Caco-2 (cell line): ENCODE data around the gene DDX50. TPM values are rescaled to one million over a fixed set of nuclear protein-coding genes. Genes with fewer than 3 reads are reported as not detected.
"Not testable (repeated sequence)": the region's sequence is repeated elsewhere in the genome, so short reads cannot be mapped to it uniquely, and the experiment has no call there.

Experiments
- BruUV-seq: library from RNA; stranded (reverse); fragments of 400-500 nt; replicated peaks from 2 replicates; lab custom pipeline; 2021; lab: Mats Ljungman, UMichigan
- CTCF ChIA-PET: fragments of 300-600 bp; sonication (Branson Sonifier 250); formaldehyde crosslinking; loops from one replicate; lab custom pipeline; 2022; ENCODE audit warnings: antibody characterized with exemption; lab: Charles Lee
- POLR2A ChIA-PET: fragments of 300-600 bp; sonication (Branson Sonifier 250); formaldehyde crosslinking; loops from one replicate; lab custom pipeline; 2022; ENCODE audit warnings: antibody characterized with exemption; lab: Charles Lee
- DNase-seq, 2 experiments: peaks; one replicate each; pipeline versions ENCODE4 v3.0.0 to v3.0.0-alpha.2; 2020 to 2022
- H3K27me3 ChIP-seq: replicated peaks from 2 replicates; pipeline ENCODE4 v1.6.0; 2011; ENCODE audit warnings: low read length; ENCODE audit not compliant: control insufficient read depth, insufficient read depth
- H3K36me3 ChIP-seq: 2 replicates; pipeline ENCODE4 v1.5.1; 2011; ENCODE audit warnings: low read length; ENCODE audit not compliant: control insufficient read depth, insufficient read depth
- H3K4me1 ChIP-seq: fragments of 250-450 bp; sonication (Bioruptor Pico); 2 replicates; pipeline ENCODE4 v1.5.1; 2020; ENCODE audit warnings: mild to moderate bottlenecking
- H3K4me3 ChIP-seq: 2 replicates; pipeline ENCODE4 v1.5.1; 2011; ENCODE audit warnings: low read depth, mild to moderate bottlenecking, control low read depth, low read length
- H3K9me3 ChIP-seq: fragments of 250-450 bp; sonication (Bioruptor Pico); 2 replicates; pipeline ENCODE4 v1.5.1; 2020; ENCODE audit warnings: mild to moderate bottlenecking, moderate library complexity
- H3K27ac Mint-ChIP-seq: one replicate; pipeline ENCODE4 v1.8.0; 2022; ENCODE audit warnings: mixed read lengths; ENCODE audit not compliant: unreplicated experiment
- H3K27me3 Mint-ChIP-seq: one replicate; pipeline ENCODE4 v1.8.0; 2022; ENCODE audit warnings: mixed read lengths; ENCODE audit not compliant: insufficient read depth, unreplicated experiment
- H3K36me3 Mint-ChIP-seq: one replicate; pipeline ENCODE4 v1.8.0; 2022; ENCODE audit warnings: mild to moderate bottlenecking, mixed read lengths; ENCODE audit not compliant: insufficient read depth, unreplicated experiment
- H3K4me1 Mint-ChIP-seq: one replicate; pipeline ENCODE4 v1.8.0; 2022; ENCODE audit warnings: low read depth, mixed read lengths; ENCODE audit not compliant: unreplicated experiment
- H3K4me3 Mint-ChIP-seq: one replicate; pipeline ENCODE4 v1.8.0; 2022; ENCODE audit warnings: mild to moderate bottlenecking, moderate library complexity, mixed read lengths; ENCODE audit not compliant: unreplicated experiment
- H3K9me3 Mint-ChIP-seq: one replicate; pipeline ENCODE4 v1.8.0; 2022; ENCODE audit warnings: mixed read lengths; ENCODE audit not compliant: unreplicated experiment
- intact Hi-C: fragments of 100-400 bp; cut with micrococcal nuclease; formaldehyde crosslinking; loops from one replicate; pipeline ENCODE4 v1.10.0; 2022; ENCODE audit not compliant: unreplicated experiment
- total RNA-seq: library from RNA; stranded (reverse); gene quantifications from 2 replicates; pipeline ENCODE4 v1.2.3, GENCODE V29; 2022
- TF ChIP-seq, protein P1 (sequence below), 2 experiments: fragments of 200-600 bp in 1 of 2; IDR thresholded peaks; 1 replicate in 1 of 2; 2 replicates in 1 of 2; pipeline versions ENCODE4 v1.5.1 to v1.8.0; 2011 to 2022; ENCODE audit warnings: antibody characterized with exemption in 1 of 2, control low read depth in 1 of 2, inconsistent platforms in 1 of 2, low read depth in 1 of 2, low read length in 1 of 2, mild to moderate bottlenecking in 1 of 2, moderate library complexity in 1 of 2; ENCODE audit not compliant: insufficient read depth in 1 of 2, severe bottlenecking in 1 of 2, unreplicated experiment in 1 of 2

DDX50 gene
- total RNA-seq, 1 experiment from 2014 or later, result 76.7 TPM

DNA sequence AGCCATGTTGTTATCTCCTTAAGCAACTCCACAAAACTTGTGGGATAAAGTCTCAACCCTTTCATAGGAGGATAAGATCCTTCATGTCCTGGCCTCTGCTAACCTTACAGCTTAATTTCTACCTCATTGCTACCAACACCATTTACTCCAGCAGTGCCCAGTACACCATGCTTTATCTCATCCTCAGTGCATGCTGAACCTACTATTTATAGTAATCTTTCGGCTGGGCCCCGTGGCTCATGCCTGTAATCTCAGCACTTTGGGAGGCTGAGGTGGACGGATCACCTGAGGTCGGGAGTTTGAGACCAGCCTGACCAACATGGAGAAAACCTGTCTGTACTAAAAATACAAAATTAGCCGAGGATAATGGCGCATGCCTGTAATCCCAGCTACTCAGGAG, 78.6 kb downstream of the DDX50 start:
- H3K9me3 Mint-ChIP-seq, CTCF ChIA-PET, H3K4me3 ChIP-seq, H3K4me3 Mint-ChIP-seq, H3K27me3 ChIP-seq, H3K4me1 ChIP-seq, DNase-seq, H3K27me3 Mint-ChIP-seq, H3K9me3 ChIP-seq, H3K36me3 ChIP-seq, intact Hi-C loops, H3K27ac Mint-ChIP-seq, POLR2A ChIA-PET, BruUV-seq: not testable (repeated sequence)
- Mint-ChIP-seq H3K36me3 (peaks cover 99% of the 10 kb centered on the region), H3K4me1 (peaks cover 19% of the 10 kb centered on the region)

DNA sequence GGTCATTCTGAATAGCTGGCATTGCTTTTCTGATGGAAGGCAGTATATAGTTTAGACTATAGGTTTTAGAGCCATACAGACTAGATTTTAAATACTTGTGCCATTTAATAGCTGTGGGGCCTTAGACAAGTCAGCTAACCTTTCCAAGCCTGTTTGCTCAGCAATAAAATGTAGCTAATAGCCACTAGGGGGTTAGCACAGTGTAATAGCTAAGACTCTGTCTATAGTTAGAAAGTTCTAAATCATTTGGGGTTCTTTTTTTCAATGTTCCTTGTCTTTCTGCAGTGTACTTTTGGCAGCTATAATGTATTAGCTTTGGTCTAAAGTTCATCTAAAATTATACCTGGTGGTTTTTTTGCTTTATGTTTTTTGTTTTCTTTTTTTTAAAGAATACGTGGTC, 80.0 kb downstream of the DDX50 start:
- H3K4me3 Mint-ChIP-seq, result no peak overlapping the region
- Histone ChIP-seq H3K27me3 (no peaks in the 10 kb centered on the region), H3K4me1 (peaks cover 7% of the 10 kb centered on the region; the same call in 1 of the 2 replicates), H3K36me3 (peaks cover 8% of the 10 kb centered on the region), H3K9me3 (no peaks in the 10 kb centered on the region), H3K4me3 (no peak overlapping the region)
- peaks cover 98% of the 10 kb centered on the region for H3K36me3 Mint-ChIP-seq
- intact Hi-C loops, result loop anchor here (1.0 kb wide), 1 partner anchor 112 kb away; no protein-coding TSS in a partner anchor
- no peaks in the 10 kb centered on the region for H3K27me3 Mint-ChIP-seq
- CTCF ChIA-PET, result interaction anchor here (0.5 to 1.7 kb wide), 13 partner anchors 8 to 427 kb away, joined by 3 to 10 read pairs (median 4); partner anchors contain the start of gene DDX21
- peak overlapping the region; percentile 36 for H3K27ac Mint-ChIP-seq
- TF ChIP-seq, protein P1, sequence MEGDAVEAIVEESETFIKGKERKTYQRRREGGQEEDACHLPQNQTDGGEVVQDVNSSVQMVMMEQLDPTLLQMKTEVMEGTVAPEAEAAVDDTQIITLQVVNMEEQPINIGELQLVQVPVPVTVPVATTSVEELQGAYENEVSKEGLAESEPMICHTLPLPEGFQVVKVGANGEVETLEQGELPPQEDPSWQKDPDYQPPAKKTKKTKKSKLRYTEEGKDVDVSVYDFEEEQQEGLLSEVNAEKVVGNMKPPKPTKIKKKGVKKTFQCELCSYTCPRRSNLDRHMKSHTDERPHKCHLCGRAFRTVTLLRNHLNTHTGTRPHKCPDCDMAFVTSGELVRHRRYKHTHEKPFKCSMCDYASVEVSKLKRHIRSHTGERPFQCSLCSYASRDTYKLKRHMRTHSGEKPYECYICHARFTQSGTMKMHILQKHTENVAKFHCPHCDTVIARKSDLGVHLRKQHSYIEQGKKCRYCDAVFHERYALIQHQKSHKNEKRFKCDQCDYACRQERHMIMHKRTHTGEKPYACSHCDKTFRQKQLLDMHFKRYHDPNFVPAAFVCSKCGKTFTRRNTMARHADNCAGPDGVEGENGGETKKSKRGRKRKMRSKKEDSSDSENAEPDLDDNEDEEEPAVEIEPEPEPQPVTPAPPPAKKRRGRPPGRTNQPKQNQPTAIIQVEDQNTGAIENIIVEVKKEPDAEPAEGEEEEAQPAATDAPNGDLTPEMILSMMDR (IDR thresholded peaks at IDR 0.05; ENCODE audit: insufficient read depth in 1 of 2, low read depth in 1 of 2, low read length in 1 of 2, severe bottlenecking in 1 of 2, unreplicated experiment in 1 of 2), result peak; percentile 69 to 70
- peaks cover 15% of the 10 kb centered on the region for H3K4me1 Mint-ChIP-seq
- peak in 1 of 2 experiments; percentile 43 for DNase-seq
- H3K9me3 Mint-ChIP-seq, result no peaks in the 10 kb centered on the region
- no TSS peak for BruUV-seq
- POLR2A ChIA-PET, result interaction anchor here (0.6 to 1.1 kb wide), 2 partner anchors 25 to 141 kb away, joined by 3 to 5 read pairs; partner anchors contain the start of gene DDX21

- peaks cover 20% of the 10 kb centered on the region for H3K4me1 Mint-ChIP-seq
- no peaks in the 10 kb centered on the region for H3K27me3 Mint-ChIP-seq
- no peak overlapping the region for H3K4me3 Mint-ChIP-seq
- no peaks in the 10 kb centered on the region for H3K9me3 ChIP-seq
- no peaks in the 10 kb centered on the region for H3K27me3 ChIP-seq
- DNase-seq, result no peak
- no peaks in the 10 kb centered on the region for H3K9me3 Mint-ChIP-seq
- H3K4me3 ChIP-seq, result no peak overlapping the region
- TF ChIP-seq, protein P1 (IDR thresholded peaks at IDR 0.05; ENCODE audit: insufficient read depth in 1 of 2, low read depth in 1 of 2, low read length in 1 of 2, severe bottlenecking in 1 of 2, unreplicated experiment in 1 of 2), result no peak
- BruUV-seq, result no TSS peak
- peaks cover 7% of the 10 kb centered on the region; the same call in 1 of the 2 replicates for H3K4me1 ChIP-seq
- ChIA-PET POLR2A (no interaction called here), CTCF (no interaction called here)
- intact Hi-C loops, result no loop called here
- peak overlapping the region; percentile 33 for H3K27ac Mint-ChIP-seq
- peaks cover 8% of the 10 kb centered on the region for H3K36me3 ChIP-seq
- peaks cover 98% of the 10 kb centered on the region for H3K36me3 Mint-ChIP-seq
These were observed 81.3 kb downstream of the DDX50 start for GRCh38 chr10:68982389-68982788.
